Measurements from ENCODE around the gene CD300A.

The CD300A gene

GRCh38 chr17:74522381-74523105 lies 56.1 kb downstream of the CD300A start:
- no peak for DNase-seq

- no peak for DNase-seq
Measured at GRCh38 chr17:74523308-74523707, 56.9 kb downstream of the CD300A start.

GRCh38 chr17:74524653-74525464 lies 58.4 kb downstream of the CD300A start:
- no peak for DNase-seq

GRCh38 chr17:74525465-74525725 lies 59.0 kb downstream of the CD300A start:
- DNase-seq: no peak

- DNase-seq: no peak
Measured at GRCh38 chr17:74525781-74526288, 59.4 kb downstream of the CD300A start.

- no peak for DNase-seq
Measured at GRCh38 chr17:74526681-74527080, 60.2 kb downstream of the CD300A start.

GRCh38 chr17:74527081-74527480 lies 60.6 kb downstream of the CD300A start:
- no peak for DNase-seq

- DNase-seq: no peak
Measured at GRCh38 chr17:74527756-74528155, 61.3 kb downstream of the CD300A start.

- DNase-seq: no peak
Measured at GRCh38 chr17:74528491-74529199, 62.2 kb downstream of the CD300A start.

GRCh38 chr17:74529243-74529642 lies 62.8 kb downstream of the CD300A start:
- no peak for DNase-seq

GRCh38 chr17:74530831-74531150 lies 64.4 kb downstream of the CD300A start:
- DNase-seq: no peak

GRCh38 chr17:74531231-74531761 lies 64.9 kb downstream of the CD300A start, which contains the start of gene CD300LB:
Gene CD300LB, minus strand, starts transcription at chr17:74531475. Its CDS starts 125 bp downstream, at chr17:74531350.
- DNase-seq: no peak

- DNase-seq: no peak
Measured at GRCh38 chr17:74532115-74532514, 65.7 kb downstream of the CD300A start.
